Measurements from ENCODE around the gene NELL2. TPM values are rescaled to one million over a fixed set of nuclear protein-coding genes. Genes with fewer than 3 reads are reported as not detected.
"Not testable (repeated sequence)": the region's sequence is repeated elsewhere in the genome, so short reads cannot be mapped to it uniquely, and the experiment has no call there.

The NELL2 gene
- total and polyA plus RNA-seq, 4 donors = 103 to 241 (median 127) TPM

GRCh38 chr12:44835641-44836379, 40.3 kb downstream of the NELL2 start:
- H3K4me3 ChIP-seq (ENCODE audit: low read depth, low read length) = no peak overlapping the region
- no peaks in the 10 kb centered on the region for H3K36me3 ChIP-seq (ENCODE audit: control insufficient read depth, insufficient read depth, low read length)
- no peak overlapping the region for H3K27ac ChIP-seq (ENCODE audit: low read depth, low read length)
- WGBS (ENCODE audit: insufficient coverage) = 61% methylated on average over 4 of the region's 5 CpGs
- DNase-seq (ENCODE audit: low read depth in 4 of 6, low spot score in 6 of 6) = no peak
- H3K4me1 ChIP-seq (ENCODE audit: control insufficient read depth, insufficient read depth, low read length) = peaks cover 6% of the 10 kb centered on the region
- H3K9me3 ChIP-seq (ENCODE audit: control insufficient read depth, insufficient read depth, low read length) = no peaks in the 10 kb centered on the region
- no peaks in the 10 kb centered on the region for H3K27me3 ChIP-seq (ENCODE audit: control insufficient read depth, insufficient read depth, low read length)

- 100% methylated on average over 2 of the region's 7 CpGs for WGBS (ENCODE audit: insufficient coverage)
- H3K27me3 ChIP-seq (ENCODE audit: control insufficient read depth, insufficient read depth, low read length); DNase-seq (ENCODE audit: low read depth in 4 of 6, low spot score in 6 of 6); H3K4me1 ChIP-seq (ENCODE audit: control insufficient read depth, insufficient read depth, low read length); H3K9me3 ChIP-seq (ENCODE audit: control insufficient read depth, insufficient read depth, low read length); H3K27ac ChIP-seq (ENCODE audit: low read depth, low read length); H3K4me3 ChIP-seq (ENCODE audit: low read depth, low read length); H3K36me3 ChIP-seq (ENCODE audit: control insufficient read depth, insufficient read depth, low read length): not testable (repeated sequence)
These were observed 41.1 kb downstream of the NELL2 start for GRCh38 chr12:44834996-44835395.

GRCh38 chr12:44833561-44833960, 42.6 kb downstream of the NELL2 start:
- H3K36me3 ChIP-seq (ENCODE audit: control insufficient read depth, insufficient read depth, low read length) = no peaks in the 10 kb centered on the region
- no peak overlapping the region for H3K27ac ChIP-seq (ENCODE audit: low read depth, low read length)
- no peak overlapping the region for H3K4me3 ChIP-seq (ENCODE audit: low read depth, low read length)
- H3K4me1 ChIP-seq (ENCODE audit: control insufficient read depth, insufficient read depth, low read length) = peaks cover 6% of the 10 kb centered on the region
- no peak for DNase-seq (ENCODE audit: low read depth in 4 of 6, low spot score in 6 of 6)
- H3K27me3 ChIP-seq (ENCODE audit: control insufficient read depth, insufficient read depth, low read length) = no peaks in the 10 kb centered on the region
- no peaks in the 10 kb centered on the region for H3K9me3 ChIP-seq (ENCODE audit: control insufficient read depth, insufficient read depth, low read length)
- no CpG with 5 or more reads among the region's 5 CpGs for WGBS (ENCODE audit: insufficient coverage)

- no peaks in the 10 kb centered on the region for H3K9me3 ChIP-seq (ENCODE audit: control insufficient read depth, insufficient read depth, low read length)
- 60% methylated on average over 1 of the region's 1 CpG for WGBS (ENCODE audit: insufficient coverage)
- H3K27ac ChIP-seq (ENCODE audit: low read depth, low read length) = no peak overlapping the region
- no peak overlapping the region for H3K4me3 ChIP-seq (ENCODE audit: low read depth, low read length)
- H3K36me3 ChIP-seq (ENCODE audit: control insufficient read depth, insufficient read depth, low read length) = no peaks in the 10 kb centered on the region
- peaks cover 6% of the 10 kb centered on the region for H3K4me1 ChIP-seq (ENCODE audit: control insufficient read depth, insufficient read depth, low read length)
- no peaks in the 10 kb centered on the region for H3K27me3 ChIP-seq (ENCODE audit: control insufficient read depth, insufficient read depth, low read length)
- peak in 1 of 6 donors; percentile 86 for DNase-seq (ENCODE audit: low read depth in 4 of 6, low spot score in 6 of 6)
These were observed 45.5 kb downstream of the NELL2 start for GRCh38 chr12:44830566-44831055.

- no peak overlapping the region for H3K27ac ChIP-seq (ENCODE audit: low read depth, low read length)
- H3K27me3 ChIP-seq (ENCODE audit: control insufficient read depth, insufficient read depth, low read length) = no peaks in the 10 kb centered on the region
- H3K9me3 ChIP-seq (ENCODE audit: control insufficient read depth, insufficient read depth, low read length) = no peaks in the 10 kb centered on the region
- no peak for DNase-seq (ENCODE audit: low read depth in 4 of 6, low spot score in 6 of 6)
- no peak overlapping the region for H3K4me3 ChIP-seq (ENCODE audit: low read depth, low read length)
- 100% methylated on average over 1 of the region's 1 CpG for WGBS (ENCODE audit: insufficient coverage)
- H3K36me3 ChIP-seq (ENCODE audit: control insufficient read depth, insufficient read depth, low read length) = no peaks in the 10 kb centered on the region
- no peaks in the 10 kb centered on the region for H3K4me1 ChIP-seq (ENCODE audit: control insufficient read depth, insufficient read depth, low read length)
These were observed 47.1 kb downstream of the NELL2 start for GRCh38 chr12:44829045-44829444.

- Histone ChIP-seq H3K27me3 (ENCODE audit: control insufficient read depth, insufficient read depth, low read length) (no peaks in the 10 kb centered on the region), H3K36me3 (ENCODE audit: control insufficient read depth, insufficient read depth, low read length) (no peaks in the 10 kb centered on the region), H3K4me3 (ENCODE audit: low read depth, low read length) (no peak overlapping the region), H3K9me3 (ENCODE audit: control insufficient read depth, insufficient read depth, low read length) (no peaks in the 10 kb centered on the region), H3K4me1 (ENCODE audit: control insufficient read depth, insufficient read depth, low read length) (no peaks in the 10 kb centered on the region), H3K27ac (ENCODE audit: low read depth, low read length) (no peak overlapping the region)
- DNase-seq (ENCODE audit: low read depth in 4 of 6, low spot score in 6 of 6) = no peak
- no CpG with 5 or more reads among the region's 3 CpGs for whole genome bisulfite sequencing (ENCODE audit: insufficient coverage)
These were observed 48.2 kb downstream of the NELL2 start for GRCh38 chr12:44827832-44828438.

GRCh38 chr12:44821702-44822101, 54.4 kb downstream of the NELL2 start:
- not testable (repeated sequence) for H3K4me1 ChIP-seq (ENCODE audit: control insufficient read depth, insufficient read depth, low read length); H3K27ac ChIP-seq (ENCODE audit: low read depth, low read length); H3K4me3 ChIP-seq (ENCODE audit: low read depth, low read length); DNase-seq (ENCODE audit: low read depth in 4 of 6, low spot score in 6 of 6); H3K36me3 ChIP-seq (ENCODE audit: control insufficient read depth, insufficient read depth, low read length); H3K27me3 ChIP-seq (ENCODE audit: control insufficient read depth, insufficient read depth, low read length); H3K9me3 ChIP-seq (ENCODE audit: control insufficient read depth, insufficient read depth, low read length)
- WGBS (ENCODE audit: insufficient coverage) = no CpG with 5 or more reads among the region's 8 CpGs

DNA sequence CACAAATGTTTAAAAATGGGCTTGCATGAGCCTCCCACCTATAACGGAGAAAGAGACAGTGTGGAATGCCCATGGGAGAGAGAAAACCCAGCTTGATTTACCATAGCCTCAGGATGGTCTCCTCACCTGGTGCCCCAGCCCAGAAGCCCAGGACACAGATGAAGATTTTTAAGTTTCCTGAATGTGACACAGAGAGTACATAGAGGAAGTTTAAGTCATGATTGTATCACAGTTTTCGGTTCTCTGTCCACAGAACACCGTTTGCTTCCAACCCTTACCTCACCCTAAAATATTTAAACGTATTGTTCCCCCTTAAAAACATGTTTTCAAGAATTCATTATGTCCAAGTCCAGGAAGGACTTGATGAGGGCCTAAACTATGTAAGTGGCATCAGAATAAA, 56.2 kb downstream of the NELL2 start:
- Histone ChIP-seq H3K27ac (ENCODE audit: low read depth, low read length) (no peak overlapping the region), H3K36me3 (ENCODE audit: control insufficient read depth, insufficient read depth, low read length) (no peaks in the 10 kb centered on the region), H3K4me3 (ENCODE audit: low read depth, low read length) (no peak overlapping the region), H3K4me1 (ENCODE audit: control insufficient read depth, insufficient read depth, low read length) (no peaks in the 10 kb centered on the region), H3K27me3 (ENCODE audit: control insufficient read depth, insufficient read depth, low read length) (no peaks in the 10 kb centered on the region), H3K9me3 (ENCODE audit: control insufficient read depth, insufficient read depth, low read length) (no peaks in the 10 kb centered on the region)
- no peak for DNase-seq (ENCODE audit: low read depth in 4 of 6, low spot score in 6 of 6)
- WGBS (ENCODE audit: insufficient coverage) = 100% methylated on average over 1 of the region's 4 CpGs

GRCh38 chr12:44817687-44818086, 58.4 kb downstream of the NELL2 start:
- DNase-seq (ENCODE audit: low read depth in 4 of 6, low spot score in 6 of 6) = no peak
- Histone ChIP-seq H3K4me3 (ENCODE audit: low read depth, low read length) (no peak overlapping the region), H3K9me3 (ENCODE audit: control insufficient read depth, insufficient read depth, low read length) (no peaks in the 10 kb centered on the region), H3K27me3 (ENCODE audit: control insufficient read depth, insufficient read depth, low read length) (no peaks in the 10 kb centered on the region), H3K27ac (ENCODE audit: low read depth, low read length) (no peak overlapping the region), H3K4me1 (ENCODE audit: control insufficient read depth, insufficient read depth, low read length) (no peaks in the 10 kb centered on the region), H3K36me3 (ENCODE audit: control insufficient read depth, insufficient read depth, low read length) (no peaks in the 10 kb centered on the region)
- WGBS (ENCODE audit: insufficient coverage) = 100% methylated on average over 1 of the region's 3 CpGs

- no peak overlapping the region for H3K4me3 ChIP-seq (ENCODE audit: low read depth, low read length)
- no peak for DNase-seq (ENCODE audit: low read depth in 4 of 6, low spot score in 6 of 6)
- H3K4me1 ChIP-seq (ENCODE audit: control insufficient read depth, insufficient read depth, low read length) = no peaks in the 10 kb centered on the region
- H3K27ac ChIP-seq (ENCODE audit: low read depth, low read length) = no peak overlapping the region
- H3K9me3 ChIP-seq (ENCODE audit: control insufficient read depth, insufficient read depth, low read length) = no peaks in the 10 kb centered on the region
- no CpG with 5 or more reads among the region's 4 CpGs for WGBS (ENCODE audit: insufficient coverage)
- H3K27me3 ChIP-seq (ENCODE audit: control insufficient read depth, insufficient read depth, low read length) = no peaks in the 10 kb centered on the region
- no peaks in the 10 kb centered on the region for H3K36me3 ChIP-seq (ENCODE audit: control insufficient read depth, insufficient read depth, low read length)
These were observed 59.6 kb downstream of the NELL2 start for GRCh38 chr12:44816446-44817017.
